ENCODE measurements around the gene ADAMTSL4. TPM values are rescaled to one million over a fixed set of nuclear protein-coding genes. Genes with fewer than 3 reads are reported as not detected.
A peak's percentile ranks its signal among the peaks of the same experiment; 100 is the strongest.

ADAMTSL4 gene
- total and polyA plus RNA-seq, 9 of the 15 experiments (the other 6 are each of a cell fraction or from before 2014, with no cell fraction given) = 12.7 to 212 (median 35.6) TPM

GRCh38 chr1:150566589-150567340 is 17.6 kb downstream of the ADAMTSL4 start (continued):
- TF ChIP-seq ZNF75A (CRISPR knock-in tag; IDR thresholded peaks at IDR 0.05) (no peak), NFATC3 (IDR thresholded peaks at IDR 0.05) (0 out of 2 replicates have a peak, but pooled peaks have one; percentile 49), NUFIP1 (IDR thresholded peaks at IDR 0.05; ENCODE audit: partially characterized antibody) (no peak), SMARCA5 (IDR thresholded peaks at IDR 0.05) (no peak), POLR2A (conservative IDR thresholded peaks at IDR 0.05) (peak; percentile 49; the same call in 1 of the 2 replicates), NR2C2 (CRISPR knock-in tag; IDR thresholded peaks at IDR 0.05) (no peak), NR2C2 (tag; IDR thresholded peaks at IDR 0.05) (no peak), ZNF766 (CRISPR knock-in tag; conservative IDR thresholded peaks at IDR 0.05) (no peak), CHD1 (IDR thresholded peaks at IDR 0.05; ENCODE audit: low read length) (no peak)

GRCh38 chr1:150567341-150567716 is 18.1 kb downstream of the ADAMTSL4 start:
- no peak for FAIRE-seq
- H3K4me1 ChIP-seq (replicated peaks in 1 of 2; ENCODE audit: control insufficient read depth in 2 of 2, insufficient read depth in 2 of 2, low read length in 2 of 2) = peaks cover 28 to 40% of the 10 kb centered on the region in 2 experiments
- H3K4me2 ChIP-seq (ENCODE audit: insufficient read depth, low read length) = peak overlapping the region; percentile 63
- DNase-seq (ENCODE audit: extremely low read depth in 1 of 4, low spot score in 3 of 4) = peak in 1 of 4 experiments; percentile 6
- peak overlapping the region; percentile 51; the same call in 2 of the 3 replicates for H3K27ac ChIP-seq (ENCODE audit: extremely low read depth, low read depth, low read length)
- in situ Hi-C loops (cut with MboI) = loop anchor here (10.0 kb wide), 1 partner anchor 427 kb away; no protein-coding TSS in a partner anchor
- peaks cover 3% of the 10 kb centered on the region; the same call in 1 of the 2 replicates for H4K20me1 ChIP-seq (replicated peaks; ENCODE audit: control insufficient read depth, insufficient read depth, low read length)
- H3K4me3 ChIP-seq = no peak overlapping the region
- CTCF ChIA-PET (ENCODE audit: low intra/inter-chr PET ratio) = no interaction called here
- H2AFZ ChIP-seq (ENCODE audit: low read depth, low read length) = no peak overlapping the region
- H3K9me3 ChIP-seq (replicated peaks; ENCODE audit: control insufficient read depth, insufficient read depth, low read depth, low read length) = no peaks in the 10 kb centered on the region
- peaks cover 13% of the 10 kb centered on the region for H3K79me2 ChIP-seq (ENCODE audit: control insufficient read depth, insufficient read depth, low read length)
- peaks cover 6% of the 10 kb centered on the region for H3K9me1 ChIP-seq (ENCODE audit: control insufficient read depth, insufficient read depth, low read length)
- POLR2A ChIA-PET = interaction anchor here (0.7 to 5.1 kb wide), 8 partner anchors 9 to 406 kb away, joined by 3 to 38 read pairs (median 6); partner anchors contain the start of genes ENSA and MCL1
- no peaks in the 10 kb centered on the region for H3K27me3 ChIP-seq (ENCODE audit: control insufficient read depth in 2 of 2, insufficient read depth in 2 of 2, low read length in 2 of 2)
- no peak for ATAC-seq
- no TSS peak for BruUV-seq (replicated peaks)
- intact Hi-C loops (cut with micrococcal nuclease) = no loop called here
- peak overlapping the region; percentile 34 to 47; a peak in 3 of 4 replicates for H3K9ac ChIP-seq (ENCODE audit: insufficient read depth in 1 of 2, low read depth in 2 of 2, low read length in 2 of 2)
- H3K36me3 ChIP-seq (ENCODE audit: control insufficient read depth, insufficient read depth, low read length) = peaks cover 30% of the 10 kb centered on the region
- 18% methylated on average over 3 of the region's 3 CpGs for WGBS (ENCODE audit: insufficient coverage, low coverage, missing lambda C conversion rate)
- TF ChIP-seq ZNF280A (IDR thresholded peaks at IDR 0.05; ENCODE audit: low read depth, partially characterized antibody) = no peak
- TF ChIP-seq THAP7 (CRISPR knock-in tag; IDR thresholded peaks at IDR 0.05) = no peak
- no peak for TF ChIP-seq BACH1 (tag; IDR thresholded peaks at IDR 0.05)
- TF ChIP-seq ETV6 (IDR thresholded peaks at IDR 0.05; ENCODE audit: borderline replicate concordance in 1 of 2, low read depth in 2 of 2, low read length in 1 of 2) = no peak
- no peak for TF ChIP-seq ETV6 (CRISPR knock-in tag; IDR thresholded peaks at IDR 0.05; ENCODE audit: borderline replicate concordance)
- TF ChIP-seq HSF4 (CRISPR knock-in tag; IDR thresholded peaks at IDR 0.05; ENCODE audit: borderline replicate concordance) = no peak
- no peak for TF ChIP-seq IFI16 (CRISPR knock-in tag; IDR thresholded peaks at IDR 0.05)
- 0 out of 2 replicates have a peak, but pooled peaks have one; percentile 18 for TF ChIP-seq ZNF384 (IDR thresholded peaks at IDR 0.05; ENCODE audit: low read depth, low read length)
- TF ChIP-seq RBFOX2 (IDR thresholded peaks at IDR 0.05; ENCODE audit: low read depth, low read length) = 0 out of 2 replicates have a peak, but pooled peaks have one; percentile 7
- no peak for TF ChIP-seq YBX1 (IDR thresholded peaks at IDR 0.05)
- no peak for TF ChIP-seq GATA2 (CRISPR knock-in tag; IDR thresholded peaks at IDR 0.05)

Data from K562 (cell line).